HG03159 (cell line): ENCODE results near the gene MED13L.
A peak's percentile ranks its signal among the peaks of the same experiment; 100 is the strongest.

Experiments used
- ATAC-seq: cut with Tn5 transposase; IDR thresholded peaks from one replicate; pipeline ENCODE4 v1.9.1; 2021; ENCODE audit warnings: mild to moderate bottlenecking, moderate library complexity; ENCODE audit not compliant: unreplicated experiment

MED13L gene

GRCh38 chr12:116280595-116281290 is 3.2 kb upstream of the MED13L start:
- ATAC-seq = no peak

GRCh38 chr12:116278667-116279066 is 1.2 kb upstream of the MED13L start:
- ATAC-seq = no peak

GRCh38 chr12:116278279-116278626 is 760 bp upstream of the MED13L start:
- no peak for ATAC-seq

- ATAC-seq = peak; percentile 50
These were observed 634 bp downstream of the MED13L start for GRCh38 chr12:116276652-116277466.

- no peak for ATAC-seq
These were observed 2.7 kb downstream of the MED13L start for GRCh38 chr12:116274551-116275375.

GRCh38 chr12:116273813-116274550 is 3.5 kb downstream of the MED13L start:
- no peak for ATAC-seq

GRCh38 chr12:116267948-116268347 is 9.5 kb downstream of the MED13L start:
- no peak for ATAC-seq

- no peak for ATAC-seq
These were observed 10.7 kb downstream of the MED13L start for GRCh38 chr12:116266631-116267349.

GRCh38 chr12:116266168-116266601 is 11.3 kb downstream of the MED13L start:
- ATAC-seq = no peak

GRCh38 chr12:116265351-116266147 is 11.9 kb downstream of the MED13L start:
- no peak for ATAC-seq

- no peak for ATAC-seq
These were observed 12.9 kb downstream of the MED13L start for GRCh38 chr12:116264525-116265070.

GRCh38 chr12:116263844-116264243 is 13.6 kb downstream of the MED13L start:
- no peak for ATAC-seq

GRCh38 chr12:116263431-116263830 is 14.1 kb downstream of the MED13L start:
- no peak for ATAC-seq

- ATAC-seq = no peak
These were observed 14.8 kb downstream of the MED13L start for GRCh38 chr12:116262741-116263140.

GRCh38 chr12:116261525-116262100 is 15.9 kb downstream of the MED13L start:
- no peak for ATAC-seq

- no peak for ATAC-seq
These were observed 17.5 kb downstream of the MED13L start for GRCh38 chr12:116259800-116260577.

- no peak for ATAC-seq
These were observed 19.7 kb downstream of the MED13L start for GRCh38 chr12:116257826-116258225.

GRCh38 chr12:116257215-116257614 is 20.3 kb downstream of the MED13L start:
- ATAC-seq = no peak
